ENCODE data around the gene HMSD. TPM values are rescaled to one million over a fixed set of nuclear protein-coding genes. Genes with fewer than 3 reads are reported as not detected.

Gene HMSD
- total RNA-seq, 6 experiments from 2014 or later, result 0.21 to 0.38 TPM; not detected in 4

- H3K27ac Mint-ChIP-seq, result no peak overlapping the region
- TF ChIP-seq CTCF (IDR thresholded peaks at IDR 0.05), result no peak
- DNase-seq, result peak; percentile 41
- H3K4me3 Mint-ChIP-seq, result peak overlapping the region; percentile 31; the same call in 1 of the 2 replicates
- no peaks in the 10 kb centered on the region for H3K9me3 Mint-ChIP-seq
- peaks cover 20% of the 10 kb centered on the region for H3K4me1 Mint-ChIP-seq (ENCODE audit: low read depth)
- no peaks in the 10 kb centered on the region for H3K36me3 Mint-ChIP-seq (ENCODE audit: low read depth)
- H3K27me3 Mint-ChIP-seq (ENCODE audit: insufficient read depth), result peaks cover 8% of the 10 kb centered on the region; the same call in 1 of the 2 replicates
These were observed 7.7 kb downstream of the HMSD start for GRCh38 chr18:63956755-63957154.

DNA sequence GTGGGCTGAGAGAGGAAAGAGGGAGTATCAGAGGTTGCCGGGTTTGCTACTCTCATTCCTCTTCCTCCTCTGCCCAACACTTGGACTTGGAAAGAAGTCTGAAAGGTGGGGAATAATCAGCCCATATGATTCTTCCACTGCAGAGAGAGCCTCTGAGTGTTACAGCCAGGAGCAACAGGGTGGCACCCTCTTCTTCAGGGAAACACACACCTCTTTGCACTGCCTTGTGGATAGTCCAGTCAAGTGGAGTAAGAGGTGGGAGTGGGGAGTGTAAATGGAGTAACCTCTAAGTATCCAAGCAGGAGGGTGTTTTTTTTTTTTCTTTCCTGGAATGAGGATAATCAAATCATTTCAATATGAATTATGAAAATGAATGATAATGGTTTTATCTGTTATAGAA lies 11.8 kb downstream of the HMSD start:
- TF ChIP-seq CTCF (IDR thresholded peaks at IDR 0.05), result no peak

DNA sequence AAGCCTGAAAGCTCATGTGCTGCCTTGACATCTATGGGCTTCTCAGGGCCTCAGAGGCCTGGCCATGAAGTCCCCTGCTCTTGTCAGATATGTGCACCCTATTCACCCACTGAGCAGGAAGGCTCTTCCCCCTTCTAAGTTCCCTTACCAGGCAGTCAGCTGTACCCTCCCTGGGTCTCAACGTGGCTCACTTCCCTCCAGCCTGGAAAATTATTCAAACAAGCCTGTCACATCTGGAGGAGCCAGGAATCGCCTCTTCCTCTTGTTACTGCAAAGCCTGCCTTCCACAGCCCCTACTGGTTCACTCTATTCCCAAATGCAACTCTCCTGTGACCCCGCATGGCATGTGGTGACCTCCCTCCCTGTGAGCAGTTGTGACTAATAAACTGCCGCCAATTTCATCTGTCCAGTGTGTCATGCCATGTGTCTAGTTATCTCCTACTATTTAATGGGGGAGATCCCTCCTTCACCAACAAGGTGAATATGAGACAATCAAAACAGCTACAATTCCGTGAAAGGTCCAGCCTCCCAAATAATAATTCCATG lies 12.4 kb downstream of the HMSD start:
- H3K27me3 Mint-ChIP-seq (ENCODE audit: insufficient read depth), result peaks cover 5% of the 10 kb centered on the region
- peak; percentile 9 for DNase-seq

More for the DNA sequence above, 11.8 kb downstream of the HMSD start:
- Mint-ChIP-seq H3K9me3 (no peaks in the 10 kb centered on the region), H3K27ac (no peak overlapping the region), H3K4me1 (ENCODE audit: low read depth) (peaks cover 34% of the 10 kb centered on the region), H3K36me3 (ENCODE audit: low read depth) (no peaks in the 10 kb centered on the region), H3K4me3 (no peak overlapping the region), H3K27me3 (ENCODE audit: insufficient read depth) (peaks cover 5% of the 10 kb centered on the region)
- no peak for DNase-seq

GRCh38 chr18:63962137-63962536 lies 13.0 kb downstream of the HMSD start:
- Mint-ChIP-seq H3K4me1 (ENCODE audit: low read depth) (peaks cover 21% of the 10 kb centered on the region), H3K36me3 (ENCODE audit: low read depth) (no peaks in the 10 kb centered on the region), H3K27ac (no peak overlapping the region), H3K27me3 (ENCODE audit: insufficient read depth) (peaks cover 6% of the 10 kb centered on the region), H3K9me3 (no peaks in the 10 kb centered on the region), H3K4me3 (no peak overlapping the region)
- TF ChIP-seq CTCF (IDR thresholded peaks at IDR 0.05), result no peak
- no peak for DNase-seq

More for the DNA sequence above, 12.4 kb downstream of the HMSD start:
- Mint-ChIP-seq H3K36me3 (ENCODE audit: low read depth) (no peaks in the 10 kb centered on the region), H3K4me1 (ENCODE audit: low read depth) (peaks cover 27% of the 10 kb centered on the region), H3K27ac (no peak overlapping the region), H3K4me3 (no peak overlapping the region), H3K9me3 (no peaks in the 10 kb centered on the region)
- no peak for TF ChIP-seq CTCF (IDR thresholded peaks at IDR 0.05)

DNA sequence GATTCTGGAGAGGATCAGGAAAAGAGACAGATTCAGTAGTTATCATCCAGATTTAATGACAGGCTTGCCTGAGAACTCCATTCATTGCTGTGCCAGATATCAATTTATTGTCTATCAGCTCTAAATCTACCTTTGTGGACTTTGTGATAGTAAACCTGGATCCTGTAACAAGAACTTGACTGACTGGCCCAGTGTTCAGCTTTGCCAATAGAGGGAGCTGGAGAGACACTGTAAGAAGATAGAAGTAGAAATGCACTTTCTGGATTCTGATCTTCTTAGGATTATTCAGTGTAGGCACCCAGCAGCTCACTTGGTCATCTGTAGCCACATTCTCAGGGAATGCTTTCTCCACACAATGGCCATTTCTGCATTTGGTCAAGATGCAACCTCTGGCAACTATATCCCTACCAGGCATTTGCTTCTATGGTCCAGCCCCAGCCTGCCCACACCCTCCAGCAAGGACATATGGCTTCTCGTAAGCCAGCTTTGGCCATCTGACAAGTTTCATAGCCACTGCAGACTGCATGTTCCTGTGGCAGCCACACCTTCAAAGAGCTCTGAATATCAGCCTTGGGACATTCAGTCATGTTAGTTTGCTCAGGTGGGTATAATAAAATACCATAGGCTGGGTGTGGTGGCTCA lies 14.6 kb downstream of the HMSD start:
- H3K36me3 Mint-ChIP-seq (ENCODE audit: low read depth), result no peaks in the 10 kb centered on the region
- peaks cover 28% of the 10 kb centered on the region for H3K4me1 Mint-ChIP-seq (ENCODE audit: low read depth)
- H3K4me3 Mint-ChIP-seq, result no peak overlapping the region
- peak; percentile 63 for DNase-seq
- no peaks in the 10 kb centered on the region for H3K9me3 Mint-ChIP-seq
- peak; percentile 84 for TF ChIP-seq CTCF (IDR thresholded peaks at IDR 0.05)
- peaks cover 6% of the 10 kb centered on the region for H3K27me3 Mint-ChIP-seq (ENCODE audit: insufficient read depth)
- H3K27ac Mint-ChIP-seq, result no peak overlapping the region; the same call in 1 of the 2 replicates
